Activated CD4-positive, alpha-beta T cell treated with anti-CD3 and anti-CD28 coated beads, Interleukin-2, Interleukin-4, amounts not matched to agents 100 ng/mL and 50 ng/mL, durations not matched to agents 16 hours and 8 hours (primary cell): Measurements from ENCODE around the gene MMP20.
"Not testable (repeated sequence)": the region's sequence is repeated elsewhere in the genome, so short reads cannot be mapped to it uniquely, and the experiment has no call there.

ENCODE experiments used
- DNase-seq: peaks from one replicate; pipeline ENCODE4 v3.0.0-alpha.2; 2020; ENCODE audit warnings: low spot score

The MMP20 gene

DNA sequence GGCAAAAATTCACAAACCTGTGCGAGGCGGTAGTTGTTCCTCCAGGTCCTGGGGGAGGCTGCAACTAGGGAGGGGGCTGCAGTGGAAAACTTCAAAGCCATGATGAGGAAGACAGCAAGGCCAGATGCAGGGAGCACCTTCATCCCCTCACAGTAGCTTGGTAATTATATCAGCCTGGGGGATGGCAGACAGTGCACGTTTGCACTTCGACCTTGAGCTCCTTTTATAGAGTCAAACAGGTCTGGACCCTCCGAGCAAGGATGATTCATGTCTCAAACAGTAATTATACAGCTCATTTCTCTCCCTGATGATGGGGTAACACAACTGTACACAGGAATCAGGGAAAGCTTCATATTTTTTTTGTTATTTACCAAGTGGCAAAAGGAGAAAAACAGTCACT lies at the start of gene MMP20:
MMP20 (minus strand) TSS at position 156 of the 400 bp plus-strand sequence; CDS start at position 143, 13 bp downstream.
- no peak for DNase-seq

- no peak for DNase-seq
Measured at GRCh38 chr11:102669664-102670063, 44.5 kb upstream of the MMP20 start.

DNA sequence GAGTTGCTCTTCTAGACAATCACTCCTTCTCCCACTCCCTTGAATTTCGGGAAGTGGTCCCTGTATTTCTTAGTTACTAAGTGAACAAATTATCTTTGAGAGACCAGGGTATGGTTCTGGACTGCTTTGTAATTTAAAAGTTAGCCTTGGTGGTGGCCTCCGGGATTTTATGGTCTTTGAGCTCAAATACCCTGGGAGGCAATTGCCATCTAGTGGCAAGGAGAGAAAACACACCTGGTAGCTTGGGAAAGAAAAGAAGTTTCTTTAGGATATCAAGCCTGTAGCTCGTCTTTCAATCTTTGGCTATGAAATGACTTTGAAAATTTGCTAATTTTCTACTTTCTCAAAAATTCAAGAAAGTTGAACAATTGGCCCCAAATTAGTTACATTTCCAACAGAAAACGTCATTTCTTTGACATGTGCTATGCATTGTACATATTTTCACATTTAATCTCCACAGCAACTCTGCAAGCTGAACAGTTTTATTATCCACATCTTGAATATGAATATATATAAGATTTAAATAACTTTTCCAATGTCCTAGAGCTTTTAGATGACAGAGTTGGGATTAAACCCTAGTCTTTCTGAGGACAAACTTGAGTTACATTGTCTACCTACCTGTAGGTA lies 41.3 kb upstream of the MMP20 start:
- DNase-seq: peak; percentile 49

GRCh38 chr11:102664001-102664752 lies 39.0 kb upstream of the MMP20 start:
- DNase-seq: peak; percentile 20

GRCh38 chr11:102662607-102663006 lies 37.5 kb upstream of the MMP20 start:
- no peak for DNase-seq

- DNase-seq: no peak
Measured at GRCh38 chr11:102661040-102661439, 35.9 kb upstream of the MMP20 start.

DNA sequence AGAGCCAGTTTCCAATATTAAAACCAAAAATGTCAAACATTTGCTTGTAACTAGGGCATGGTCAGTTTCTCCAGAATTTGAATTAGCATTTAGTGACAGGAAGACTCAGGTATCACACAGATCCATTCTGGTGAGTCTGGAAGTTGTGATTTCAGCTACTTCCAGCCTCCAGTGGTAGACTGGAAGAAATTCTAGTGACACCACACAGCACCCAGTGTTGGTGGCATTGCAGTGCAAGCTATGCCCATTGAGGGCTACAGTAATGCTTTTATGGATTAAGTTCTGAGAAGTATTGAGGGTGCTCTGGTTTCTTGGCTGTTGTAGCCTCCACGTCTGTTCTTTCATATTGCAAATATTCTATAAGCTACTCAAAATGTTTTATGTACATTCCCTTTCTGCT lies 31.4 kb upstream of the MMP20 start:
- no peak for DNase-seq

DNA sequence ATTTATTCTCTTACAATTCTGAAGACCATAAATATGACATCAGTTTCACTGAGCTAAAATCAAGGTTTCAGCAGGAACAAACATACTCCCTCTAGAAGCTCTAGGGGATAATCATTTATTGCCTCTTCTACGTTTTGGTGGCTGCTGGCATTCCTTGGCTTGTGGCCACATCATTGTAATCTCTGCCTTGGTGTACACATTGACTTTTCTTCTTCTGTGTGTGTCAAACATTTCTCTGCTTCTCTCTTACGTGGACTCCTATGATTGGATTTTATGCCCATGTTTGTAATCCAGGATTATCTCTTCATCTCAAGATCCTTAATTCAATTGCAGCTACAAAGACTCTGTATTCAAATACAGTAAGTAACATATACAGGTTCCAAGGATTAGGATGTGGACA lies 30.4 kb upstream of the MMP20 start:
- DNase-seq: no peak

- DNase-seq: no peak
Measured at GRCh38 chr11:102654761-102655160, 29.6 kb upstream of the MMP20 start.

GRCh38 chr11:102653744-102654291 lies 28.7 kb upstream of the MMP20 start:
- DNase-seq: no peak

DNA sequence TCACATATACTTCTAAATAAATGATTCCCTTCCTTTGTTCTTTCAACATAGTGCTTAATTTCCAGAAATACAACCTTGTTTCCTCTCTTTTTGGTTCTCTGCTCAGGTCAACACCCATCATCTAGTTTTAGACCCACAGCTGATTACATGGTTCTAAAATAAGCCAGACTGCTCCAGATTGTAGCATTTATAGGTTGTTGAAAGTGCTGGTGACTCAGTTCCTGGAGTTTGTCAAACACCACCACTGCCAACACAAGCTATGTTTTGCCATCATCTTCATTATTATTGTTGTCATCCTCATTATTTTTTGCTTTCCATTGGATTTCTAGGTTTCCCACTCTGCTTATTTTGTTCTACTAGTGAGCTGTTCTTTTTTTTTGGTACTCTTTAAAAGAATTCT lies 22.3 kb upstream of the MMP20 start:
- no peak for DNase-seq

- no peak for DNase-seq
Measured at GRCh38 chr11:102643941-102644340, 18.8 kb upstream of the MMP20 start.

- DNase-seq: no peak
Measured at GRCh38 chr11:102640946-102641345, 15.8 kb upstream of the MMP20 start.

DNA sequence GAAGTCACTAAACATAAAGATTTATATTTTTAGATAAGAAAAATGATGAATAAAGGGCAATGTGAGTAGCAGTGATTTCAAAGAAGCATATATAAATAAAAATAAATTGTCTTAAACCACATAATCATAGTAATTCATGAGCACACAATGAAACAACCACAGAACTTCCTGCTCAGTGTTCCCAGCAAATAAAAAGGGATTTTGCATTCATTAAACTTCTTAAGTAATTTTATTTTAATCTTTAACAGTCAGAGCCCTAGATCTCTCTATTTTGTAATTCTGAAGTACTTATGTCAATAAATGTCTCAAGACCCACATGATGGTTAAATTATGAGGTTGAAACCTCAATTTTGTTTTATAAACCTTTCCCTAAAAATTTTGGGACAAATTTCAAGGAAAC lies 14.5 kb upstream of the MMP20 start:
- no peak for DNase-seq

GRCh38 chr11:102637731-102638130 lies 12.6 kb upstream of the MMP20 start:
- DNase-seq: no peak

GRCh38 chr11:102633385-102634026 lies 8.4 kb upstream of the MMP20 start:
- DNase-seq: no peak

DNA sequence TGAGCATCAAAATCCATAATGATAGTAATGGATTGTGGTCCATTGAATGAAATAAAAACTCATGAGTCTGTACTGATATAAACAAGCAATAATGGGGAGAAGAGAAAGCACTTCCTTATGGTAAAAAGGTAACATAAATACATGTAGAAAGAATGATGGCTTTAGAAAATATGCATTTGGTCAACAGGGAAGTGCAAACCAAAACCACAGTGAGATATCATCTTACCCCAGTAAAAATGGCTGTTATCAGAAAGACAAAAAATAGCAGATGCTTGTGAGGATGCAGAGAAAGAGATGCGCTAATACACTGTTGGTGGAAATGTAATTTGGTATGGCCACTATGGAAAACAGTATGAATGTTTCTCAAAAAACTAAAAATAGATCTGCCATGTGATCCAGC lies 6.9 kb upstream of the MMP20 start:
- DNase-seq: no peak

DNA sequence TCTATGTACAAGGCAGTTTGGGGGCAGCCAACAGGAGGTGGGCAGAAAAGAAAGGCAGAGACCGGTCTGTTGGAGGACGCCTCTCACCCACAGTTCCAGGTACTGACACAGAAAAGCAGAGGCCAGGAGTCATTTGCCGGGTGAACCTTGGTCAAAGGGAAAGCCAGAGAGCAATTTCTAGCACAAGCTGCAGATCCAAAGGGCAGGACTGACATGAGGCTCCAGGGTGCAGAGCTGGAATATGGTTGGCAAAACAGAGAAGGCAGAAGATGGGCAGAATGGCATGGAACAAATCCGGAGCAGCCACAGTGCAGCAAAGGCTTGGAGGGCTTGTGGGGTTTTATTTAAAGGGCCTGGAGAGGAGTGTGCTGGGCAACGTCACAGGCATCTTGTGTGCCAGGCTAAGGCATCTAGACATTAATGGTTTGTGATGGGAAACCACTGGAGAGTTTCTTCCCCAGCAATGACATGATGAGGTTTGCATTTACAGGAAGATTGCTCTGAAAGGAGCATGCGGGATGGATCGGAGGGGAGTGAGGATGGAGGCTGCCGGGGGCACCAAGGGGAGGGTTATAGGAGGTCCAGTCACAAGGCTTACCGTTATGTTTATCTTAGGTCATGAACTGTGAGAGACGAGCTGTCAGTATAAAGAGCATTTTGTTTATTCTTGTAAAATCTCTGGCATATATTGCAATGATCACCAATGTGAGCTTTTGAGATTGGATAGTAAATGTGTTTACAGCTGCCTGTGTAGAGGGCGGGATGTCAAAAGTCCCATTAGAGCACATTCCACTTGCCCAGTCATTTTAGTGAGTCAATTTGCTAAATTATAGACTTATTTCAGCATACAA lies 5.7 kb upstream of the MMP20 start:
- no peak for DNase-seq

DNA sequence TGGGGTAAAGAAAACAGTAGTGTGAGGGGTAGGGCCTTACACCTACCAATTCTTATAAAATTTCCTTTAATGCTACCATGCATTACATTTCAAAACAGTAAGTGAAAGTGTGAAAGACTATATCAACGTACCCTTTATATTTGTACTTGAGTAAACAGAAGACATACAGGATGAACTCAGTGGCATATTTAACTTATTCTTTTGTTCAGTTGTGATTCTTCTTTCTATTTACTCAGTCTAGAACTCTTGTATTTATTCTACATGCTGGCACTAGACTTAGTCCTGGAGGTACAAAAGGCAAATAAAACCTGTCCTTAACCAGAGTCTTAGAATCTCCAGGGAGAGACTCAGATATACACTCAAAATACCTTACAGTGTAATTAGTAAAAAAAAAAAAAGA lies 4.8 kb upstream of the MMP20 start:
- not testable (repeated sequence) for DNase-seq

GRCh38 chr11:102626676-102627075 lies 1.5 kb upstream of the MMP20 start:
- no peak for DNase-seq

DNA sequence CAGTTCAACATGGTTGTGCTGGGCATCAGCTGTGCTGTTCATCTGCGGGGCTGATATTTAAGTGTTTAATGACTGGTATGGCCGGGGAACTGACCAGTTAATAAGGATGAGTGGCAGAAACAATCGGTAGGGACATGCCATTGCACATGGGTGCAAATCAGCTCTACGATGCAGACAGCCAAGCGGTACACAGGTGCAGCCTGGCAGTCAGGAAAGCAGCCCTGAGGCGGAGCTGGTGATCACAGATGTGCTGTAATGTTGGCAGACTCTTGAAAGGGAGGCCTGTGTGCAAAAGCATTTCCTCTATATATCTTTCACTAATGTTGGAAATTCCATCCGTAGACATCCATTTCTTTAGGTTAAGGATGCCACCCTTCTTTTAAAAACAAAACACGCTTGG lies 1.1 kb downstream of the MMP20 start:
- DNase-seq: no peak

DNA sequence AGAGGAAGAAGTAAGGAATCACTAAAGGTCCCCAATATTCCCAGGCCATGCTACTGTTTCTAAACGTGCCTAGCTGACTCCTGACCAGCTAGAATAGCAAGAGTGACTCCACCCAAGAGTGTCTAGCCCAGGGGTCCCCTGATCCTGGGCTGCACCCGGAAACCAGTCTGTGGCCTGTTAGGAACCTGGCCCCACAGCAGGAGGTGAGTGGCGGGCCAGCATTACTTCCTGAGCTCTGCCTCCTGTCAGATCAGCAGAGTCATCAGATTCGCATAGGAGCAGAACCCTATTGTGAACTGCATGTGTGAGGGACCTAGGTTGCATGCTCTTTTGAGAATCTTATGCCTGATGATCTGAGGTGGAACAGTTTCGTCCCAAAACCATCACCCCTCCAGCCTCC lies 2.0 kb downstream of the MMP20 start:
- no peak for DNase-seq
